Testis (tissue), 5 donors: ENCODE results near the gene TLE1. TPM values are rescaled to one million over a fixed set of nuclear protein-coding genes. Genes with fewer than 3 reads are reported as not detected.
"Not testable (repeated sequence)": the region's sequence is repeated elsewhere in the genome, so short reads cannot be mapped to it uniquely, and the experiment has no call there.

Source experiments
- DNase-seq: peaks from one replicate; pipeline ENCODE4 v3.0.0-alpha.2; 2019
- H3K27ac ChIP-seq, 2 donors: fragments of 200-600 bp; sonication (generic); one replicate each; pipeline ENCODE4 v1.5.1; 2019
- H3K27me3 ChIP-seq: fragments of 200-600 bp; sonication (generic); one replicate; pipeline ENCODE4 v1.5.1; 2019
- H3K36me3 ChIP-seq: fragments of 200-600 bp; sonication (generic); one replicate; pipeline ENCODE4 v1.5.1; 2017; ENCODE audit warnings: low read depth; ENCODE audit errors: missing control alignments
- H3K4me1 ChIP-seq: fragments of 200-600 bp; sonication (generic); one replicate; pipeline ENCODE4 v1.5.1; 2019
- H3K4me3 ChIP-seq, 2 donors: fragments of 200-600 bp; sonication (generic); one replicate each; pipeline ENCODE4 v1.5.1; 2017 to 2019
- H3K9me3 ChIP-seq: fragments of 200-600 bp; sonication (generic); one replicate; pipeline ENCODE4 v1.5.1; 2017
- CTCF ChIP-seq, 3 experiments: fragments of 450-650 bp in 2 of 3; fragments of 200-600 bp in 1 of 3; sonication (generic) in 1 of 3; IDR thresholded peaks; one replicate each; pipeline ENCODE4 v1.5.1; 2016 to 2019; ENCODE audit warnings: antibody characterized with exemption in 3 of 3, mild to moderate bottlenecking in 2 of 3, moderate library complexity in 1 of 3
- POLR2A ChIP-seq: fragments of 450-650 bp; IDR thresholded peaks from one replicate; pipeline ENCODE4 v1.6.1; 2017; ENCODE audit warnings: antibody characterized with exemption, mild to moderate bottlenecking, moderate library complexity
- WGBS, 2 donors: methylation state at CpG; one replicate each; pipeline ENCODE4 v1.1.5; 2018; 5-methylcytosine and 5-hydroxymethylcytosine counted together
- intact Hi-C: fragments of 100-400 bp; cut with DNase I; formaldehyde crosslinking; loops from one replicate; pipeline ENCODE4 v1.15.1; 2023; ENCODE audit warnings: low total_unique reads
- long read RNA-seq, 2 donors: transcript quantifications; one replicate each; lab custom pipeline, GENCODE V29; 2026
- polyA plus RNA-seq: library from polyadenylated mRNA; stranded (reverse); fragments of 350-450 nt; fragmentation: Illumina TruSeq; extraction: RNeasy Lipid Tissue Mini Kit (QIAGEN cat#74804); gene quantifications from one replicate; pipeline ENCODE4 v1.2.3, GENCODE V29; 2014; ENCODE audit warnings: low read depth, low replicate concordance; ENCODE audit not compliant: insufficient read depth
- total RNA-seq, 2 donors: library from RNA; depleted of rRNA; stranded (reverse); fragments of >200 nt; gene quantifications; one replicate each; pipeline ENCODE4 v1.2.3, GENCODE V29; 2016

TLE1 gene
- total RNA-seq (10 to 100 TPM; 81.0 to 95.8 TPM), polyA plus RNA-seq (53.3 TPM)
- long read RNA-seq, donor 1, partial matches to known transcripts: 20 of 28 reads
- long read RNA-seq, donor 1, other reads (novel, unspliced or antisense): 7 of 28 reads
- long read RNA-seq, donor 2, partial matches to known transcripts: 24 of 24 reads
- long read RNA-seq, donor 2, other reads (novel, unspliced or antisense): 0 of 24 reads

- Histone ChIP-seq H3K36me3 (no peaks in the 10 kb centered on the region), H3K27ac (peak within 1 kb of the TSS; percentile 85 to 91), H3K9me3 (no peaks in the 10 kb centered on the region), H3K4me1 (peaks cover 7% of the 10 kb centered on the region), H3K27me3 (no peaks in the 10 kb centered on the region), H3K4me3 (peak within 1 kb of the TSS; percentile 77 to 87)
- TF ChIP-seq CTCF (IDR thresholded peaks at IDR 0.05) (no peak), POLR2A (no peak)
- peak; percentile 99 for DNase-seq
- intact Hi-C loops: no loop called here
- 1% methylated on average over 37 to 75 of the region's 95 CpGs for WGBS, 2 donors
Measured at GRCh38 chr9:81689343-81690175, at the start of gene TLE1. TLE1 (minus strand) TSS chr9:81689547; CDS start chr9:81688240, 1,307 bp downstream.

- no peaks in the 10 kb centered on the region for H3K9me3 ChIP-seq
- no peak overlapping the region for H3K4me3 ChIP-seq
- H3K27ac ChIP-seq: no peak overlapping the region
- TF ChIP-seq POLR2A (no peak), CTCF (IDR thresholded peaks at IDR 0.05) (no peak)
- H3K4me1 ChIP-seq: no peaks in the 10 kb centered on the region
- intact Hi-C loops: no loop called here
- DNase-seq: no peak
- H3K27me3 ChIP-seq: no peaks in the 10 kb centered on the region
- H3K36me3 ChIP-seq: no peaks in the 10 kb centered on the region
- WGBS, 2 donors: 70 to 82% methylated on average over 6 of the region's 6 CpGs
Measured at GRCh38 chr9:81737871-81738507, 48.6 kb upstream of the TLE1 start.

- DNase-seq, H3K4me3 ChIP-seq, intact Hi-C loops, H3K27ac ChIP-seq, H3K9me3 ChIP-seq, H3K4me1 ChIP-seq, H3K27me3 ChIP-seq, H3K36me3 ChIP-seq: not testable (repeated sequence)
- 95 to 99% methylated on average over 3 of the region's 3 CpGs for WGBS, 2 donors
Measured at GRCh38 chr9:81730498-81730897, 41.2 kb upstream of the TLE1 start.

- Histone ChIP-seq H3K4me1 (peaks cover 3% of the 10 kb centered on the region), H3K27ac (no peak overlapping the region), H3K4me3 (no peak overlapping the region), H3K27me3 (no peaks in the 10 kb centered on the region), H3K36me3 (no peaks in the 10 kb centered on the region), H3K9me3 (no peaks in the 10 kb centered on the region)
- 55 to 65% methylated on average over 4 of the region's 4 CpGs for WGBS, 2 donors
- no peak for DNase-seq
- intact Hi-C loops: no loop called here
- TF ChIP-seq POLR2A (no peak), CTCF (IDR thresholded peaks at IDR 0.05) (no peak)
Measured at GRCh38 chr9:81729135-81729534, 39.8 kb upstream of the TLE1 start.

- WGBS, 2 donors: 26 to 32% methylated on average over 3 of the region's 3 CpGs
Measured at GRCh38 chr9:81724242-81724889, 35.0 kb upstream of the TLE1 start.

More at GRCh38 chr9:81724242-81724889, 35.0 kb upstream of the TLE1 start:
- no peak overlapping the region for H3K4me3 ChIP-seq
- H3K9me3 ChIP-seq: no peaks in the 10 kb centered on the region
- H3K27me3 ChIP-seq: no peaks in the 10 kb centered on the region
- TF ChIP-seq POLR2A (no peak), CTCF (IDR thresholded peaks at IDR 0.05) (no peak)
- H3K27ac ChIP-seq: no peak overlapping the region
- H3K4me1 ChIP-seq: peaks cover 3% of the 10 kb centered on the region
- intact Hi-C loops: no loop called here
- DNase-seq: peak; percentile 37
- no peaks in the 10 kb centered on the region for H3K36me3 ChIP-seq
